ENCODE results near the gene TNPO1.
A peak's percentile ranks its signal among the peaks of the same experiment; 100 is the strongest.
"Not testable (repeated sequence)": the region's sequence is repeated elsewhere in the genome, so short reads cannot be mapped to it uniquely, and the experiment has no call there.

Gene TNPO1

DNA sequence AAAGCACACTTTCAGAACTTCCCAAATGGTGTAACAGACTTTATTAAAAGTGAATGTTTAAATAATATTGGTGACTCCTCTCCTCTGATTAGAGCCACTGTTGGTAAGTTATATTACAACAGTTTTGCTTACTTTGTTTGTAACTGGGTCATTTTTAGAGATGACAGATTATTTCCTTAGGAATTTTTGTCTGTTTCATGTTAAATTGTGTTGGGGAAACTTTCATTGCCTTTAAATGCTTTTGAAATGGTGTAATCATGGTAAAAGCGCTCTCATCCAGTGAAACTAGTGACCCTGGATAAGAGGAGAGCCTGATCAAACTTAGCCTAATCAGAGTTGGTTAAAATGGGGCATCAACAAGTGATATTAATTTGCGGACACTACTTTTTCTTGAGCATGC, 39.4 kb downstream of the TNPO1 start:
- DNase-seq: no peak

GRCh38 chr5:72857396-72857795, 40.9 kb downstream of the TNPO1 start:
- no peak for DNase-seq

DNA sequence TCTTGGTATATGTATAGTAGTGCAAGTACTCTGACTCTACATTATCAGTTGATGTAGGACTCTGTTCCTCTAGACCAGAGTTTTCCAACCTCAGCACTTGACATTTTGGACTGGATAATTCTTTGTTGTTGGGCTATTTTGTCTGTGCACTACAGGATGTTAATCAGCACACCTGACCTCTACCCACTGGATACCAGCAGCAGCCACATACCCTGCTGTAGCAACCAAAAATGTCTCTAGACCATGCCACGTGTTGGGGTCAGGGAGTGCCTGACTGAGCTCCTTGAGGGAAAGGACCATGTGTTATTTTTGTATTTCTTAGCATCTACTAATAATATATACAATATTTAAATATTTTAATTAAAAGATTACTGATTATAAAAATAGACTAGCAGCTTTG, 42.7 kb downstream of the TNPO1 start:
- no peak for DNase-seq

GRCh38 chr5:72860499-72860898, 44.0 kb downstream of the TNPO1 start:
- DNase-seq: no peak

- DNase-seq: no peak
Observed at GRCh38 chr5:72871366-72872024, 55.0 kb downstream of the TNPO1 start.

- no peak for DNase-seq
Observed at GRCh38 chr5:72878854-72879253, 62.4 kb downstream of the TNPO1 start.

DNA sequence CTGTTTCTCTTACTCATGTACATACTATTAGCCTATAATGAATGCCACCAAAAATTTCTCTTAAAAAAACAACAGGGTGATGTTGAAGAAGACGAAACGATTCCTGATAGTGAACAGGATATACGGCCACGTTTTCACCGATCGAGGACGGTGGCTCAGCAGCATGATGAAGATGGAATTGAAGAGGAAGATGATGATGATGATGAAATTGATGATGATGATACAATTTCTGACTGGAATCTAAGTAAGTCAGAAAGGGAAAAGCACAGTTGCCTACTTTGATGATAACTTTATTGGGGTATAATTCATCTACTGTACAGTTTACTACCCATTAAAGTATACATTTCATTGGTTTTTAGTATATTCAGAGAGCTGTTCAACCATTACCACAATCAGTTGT, 66.5 kb downstream of the TNPO1 start:
- DNase-seq: no peak

- DNase-seq: no peak
Observed at GRCh38 chr5:72883850-72884249, 67.4 kb downstream of the TNPO1 start.

DNA sequence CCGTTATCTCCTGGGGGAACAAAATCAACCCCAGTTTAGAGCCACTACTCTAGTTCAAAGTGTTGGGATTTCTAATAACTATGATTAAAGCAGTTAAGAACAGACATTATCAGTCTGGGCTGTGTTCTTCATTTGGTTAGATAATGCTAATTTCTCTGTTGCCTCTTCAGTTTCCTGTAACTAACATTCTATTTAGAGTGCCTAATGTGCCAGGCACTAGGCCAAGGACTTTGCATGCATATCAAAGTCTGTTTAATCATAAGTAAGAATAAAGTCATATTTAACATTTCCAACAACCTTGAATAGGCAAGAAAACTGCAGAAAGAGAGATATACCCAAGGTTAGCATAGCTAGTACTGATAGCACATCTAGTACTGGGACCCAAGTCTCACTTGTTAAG, 68.4 kb downstream of the TNPO1 start:
- DNase-seq: no peak

DNA sequence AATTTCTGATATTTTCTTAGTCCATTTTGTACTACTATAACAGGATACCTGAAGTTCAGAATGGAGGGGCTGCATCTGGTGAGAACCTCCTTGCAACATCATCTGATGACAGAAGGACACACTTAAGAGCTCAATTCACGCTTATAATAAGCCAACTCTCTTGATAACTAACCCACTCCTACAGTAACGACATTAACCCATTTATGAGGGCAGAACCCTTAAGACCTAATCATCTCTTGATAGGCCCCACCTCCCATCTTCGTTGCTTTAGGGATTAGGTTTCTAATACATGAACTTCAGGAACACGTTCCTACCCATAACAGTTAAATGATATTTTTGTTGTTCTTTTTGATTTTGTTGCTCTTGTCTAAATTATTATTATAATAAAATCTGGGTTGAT, 69.4 kb downstream of the TNPO1 start:
- DNase-seq: no peak

DNA sequence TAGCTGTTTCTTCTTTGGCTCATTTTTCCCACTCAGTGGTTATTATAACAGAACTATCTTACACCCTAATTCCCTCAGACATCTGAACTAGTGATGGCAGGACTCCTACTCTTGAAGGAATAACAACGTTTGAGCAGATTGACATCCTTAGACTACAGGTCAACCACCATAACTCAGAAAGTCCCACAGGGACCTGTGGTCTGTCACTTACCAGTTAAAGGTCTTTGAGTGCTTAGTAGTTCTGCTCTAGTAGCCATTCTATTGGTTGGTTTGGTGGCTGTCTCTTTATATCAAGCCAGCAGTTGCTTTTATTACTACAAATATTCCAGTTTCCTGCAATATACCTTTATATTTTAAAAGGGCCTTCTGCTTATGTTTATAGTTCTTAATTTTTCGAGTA, 72.1 kb downstream of the TNPO1 start:
- no peak for DNase-seq

DNA sequence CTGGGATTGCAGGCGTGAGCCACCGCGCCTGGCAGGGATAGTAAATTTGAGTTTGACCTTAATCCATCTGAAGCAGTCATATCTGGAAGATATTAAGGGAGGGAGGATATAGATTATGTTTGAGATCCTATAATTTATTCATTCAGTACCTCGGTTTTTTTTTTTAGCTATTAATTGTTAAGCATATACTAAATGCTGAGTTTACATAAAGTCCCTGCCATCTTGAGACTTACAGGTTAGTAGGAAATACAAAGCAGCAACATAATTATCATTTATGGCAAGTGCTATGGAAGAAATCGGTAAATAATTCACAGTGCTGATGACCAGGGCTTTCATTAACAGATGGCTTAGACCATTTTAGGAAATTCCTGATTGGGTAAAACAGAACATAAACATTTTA, 72.9 kb downstream of the TNPO1 start:
- no peak for DNase-seq

- DNase-seq: no peak
Observed at GRCh38 chr5:72892846-72893245, 76.4 kb downstream of the TNPO1 start.

DNA sequence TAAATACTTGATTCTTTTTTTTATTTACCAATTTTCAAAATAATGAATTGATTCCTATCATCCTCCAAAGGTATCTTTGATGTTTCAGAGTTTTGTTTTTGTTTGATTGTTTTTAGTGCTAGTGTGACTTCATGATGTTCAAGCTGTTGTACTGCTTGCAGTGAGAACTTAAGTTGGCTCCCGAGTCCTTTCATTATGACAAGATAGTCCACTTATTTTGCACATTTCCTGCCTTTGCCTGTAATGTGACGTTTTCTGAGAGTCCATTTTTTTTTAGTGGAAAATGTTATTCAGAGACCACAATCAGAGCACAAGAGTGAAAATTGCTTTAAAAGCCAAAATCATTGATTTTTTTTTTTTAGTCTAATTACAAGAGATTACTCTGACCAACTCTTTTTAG, 79.3 kb downstream of the TNPO1 start:
- DNase-seq: no peak

DNA sequence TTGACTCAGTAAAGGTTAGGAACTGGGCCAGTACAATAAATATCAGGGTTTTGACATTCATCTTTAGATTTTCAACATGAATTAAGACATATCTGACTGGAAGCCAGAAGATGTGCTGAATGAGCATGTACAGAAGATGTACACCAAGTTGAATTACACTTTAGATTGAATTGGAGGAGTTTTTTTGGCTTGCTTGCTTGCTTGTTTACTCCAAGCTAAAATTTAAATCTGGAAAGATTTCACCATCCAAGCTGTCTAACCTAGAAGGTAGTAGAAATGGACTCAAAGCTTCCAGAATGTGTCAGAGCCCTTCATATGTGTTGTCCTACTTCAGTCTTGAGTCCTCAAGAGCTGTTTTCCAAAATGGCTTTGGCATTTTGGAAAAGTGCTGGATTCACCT, 90.3 kb downstream of the TNPO1 start:
- DNase-seq: no peak

DNA sequence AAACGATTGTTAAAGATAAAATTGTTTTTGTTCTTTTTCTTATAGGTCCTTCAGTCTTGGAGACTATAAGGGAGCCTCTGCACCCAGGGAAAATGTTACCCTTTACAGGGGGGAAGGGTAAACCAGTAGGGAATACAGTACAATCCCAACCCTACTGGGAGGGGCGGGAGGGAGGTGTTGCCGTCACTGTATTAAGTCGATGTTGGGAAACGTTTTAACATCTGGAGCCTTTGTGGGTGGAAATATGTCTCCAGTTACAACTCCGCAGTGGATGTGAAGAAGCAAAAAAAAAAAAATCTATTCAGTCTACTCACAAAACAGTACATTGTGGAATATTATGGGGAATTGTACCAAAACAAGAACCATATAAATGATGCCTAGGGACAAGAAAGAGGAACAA, 92.2 kb downstream of the TNPO1 start:
- no peak for DNase-seq

GRCh38 chr5:72917371-72917776, 100.9 kb downstream of the TNPO1 start:
- DNase-seq: no peak

GRCh38 chr5:72920690-72921502, 104.4 kb downstream of the TNPO1 start:
- peak; percentile 43 for DNase-seq

- DNase-seq: no peak
Observed at GRCh38 chr5:72921886-72922285, 105.4 kb downstream of the TNPO1 start.

- DNase-seq: no peak
Observed at GRCh38 chr5:72922422-72922821, 106.0 kb downstream of the TNPO1 start.

DNA sequence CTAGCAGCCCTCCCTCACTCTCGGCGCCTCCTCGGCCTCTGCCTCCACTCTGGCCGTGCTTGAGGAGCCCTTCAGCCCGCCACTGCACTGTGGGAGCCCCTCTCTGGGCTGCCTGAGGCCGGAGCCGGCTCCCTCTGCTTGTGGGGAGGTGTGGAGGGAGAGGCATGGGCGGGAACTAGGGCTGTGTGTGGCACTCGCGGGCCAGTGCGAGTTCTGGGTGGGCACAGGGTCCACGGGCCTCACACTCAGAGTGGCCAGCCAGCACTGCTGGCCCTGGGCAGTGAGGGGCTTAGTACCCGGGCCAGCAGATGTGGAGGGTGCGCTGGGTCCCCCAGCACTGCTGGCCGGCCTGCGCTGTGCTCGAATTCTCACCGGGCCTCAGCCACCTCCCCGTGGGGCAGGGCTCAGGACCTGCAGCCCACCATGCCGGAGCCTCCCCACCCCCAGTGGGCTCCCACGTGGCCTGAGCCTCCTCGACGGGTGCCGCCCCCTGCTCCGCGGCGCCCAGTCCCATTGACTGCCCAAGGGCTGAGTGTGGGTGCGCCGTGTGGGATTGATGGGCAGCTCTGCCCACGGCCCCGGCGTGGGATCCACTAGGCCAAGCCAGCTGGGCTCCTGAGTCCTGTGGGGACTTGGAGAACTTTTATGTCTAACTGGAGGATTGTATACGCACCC, 109.0 kb downstream of the TNPO1 start:
- DNase-seq: no peak

- DNase-seq: not testable (repeated sequence)
Observed at GRCh38 chr5:72932686-72933085, 116.2 kb downstream of the TNPO1 start.

GRCh38 chr5:72934953-72935725, 118.7 kb downstream of the TNPO1 start:
- not testable (repeated sequence) for DNase-seq

Data from SHP77 treated with DMSO at 0.1 percent for 48 hours (cell line).